K562 (cell line): ENCODE data around the gene STYXL1. TPM values are rescaled to one million over a fixed set of nuclear protein-coding genes. Genes with fewer than 3 reads are reported as not detected.

Source experiments
- ATAC-seq: fragments of 200-7000 bp; cut with Tn5 transposase; 3 replicates; pipeline ENCODE4 v1.9.1; 2020; ENCODE audit warnings: moderate library complexity
- BruUV-seq: library from RNA; stranded (reverse); fragments of 400-500 nt; replicated peaks from 2 replicates; lab custom pipeline; 2021; lab: Mats Ljungman, UMichigan
- CTCF ChIA-PET: fragments of 300-600 bp; formaldehyde crosslinking; extraction: SDS; loops from one replicate; lab custom pipeline; 2021; ENCODE audit warnings: low intra/inter-chr PET ratio; lab: Yijun Ruan, JAX
- POLR2A ChIA-PET: fragments of 300-600, 350-650 bp; sonication (Branson Sonifier 250); formaldehyde crosslinking; extraction: SDS; loops from one replicate; lab custom pipeline; 2021; ENCODE audit warnings: antibody characterized with exemption, inconsistent platforms; lab: Yijun Ruan, JAX
- DNase-seq, 4 experiments: peaks; one replicate each; pipeline versions ENCODE4 v3.0.0 to v3.0.0-alpha.2; 2011 to 2018; ENCODE audit warnings: low spot score in 3 of 4, mixed read lengths in 3 of 4; ENCODE audit errors: extremely low read depth in 1 of 4
- FAIRE-seq: peaks from 2 replicates; lab custom pipeline; 2011; peaks lifted over from hg19 to GRCh38; lab: Jason Lieb, UNC
- H2AFZ ChIP-seq: 2 replicates; pipeline ENCODE4 v1.6.0; 2011; ENCODE audit warnings: low read depth, low read length, control low read depth, inconsistent platforms
- H3K27ac ChIP-seq: fragments of 200-600 bp; 3 replicates; pipeline ENCODE4 v1.8.0; 2011; ENCODE audit warnings: low read depth, mild to moderate bottlenecking, control low read depth, inconsistent platforms, low read length, moderate library complexity, mixed read lengths; ENCODE audit errors: extremely low read depth
- H3K27me3 ChIP-seq, 2 experiments: fragments of 300-600 bp in 1 of 2; 2 replicates in 1 of 2; 3 replicates in 1 of 2; pipeline versions ENCODE4 v1.6.0 to v1.8.0; 2011; ENCODE audit warnings: inconsistent platforms in 2 of 2, low read length in 2 of 2, mild to moderate bottlenecking in 1 of 2, mixed read lengths in 1 of 2, moderate library complexity in 1 of 2; ENCODE audit not compliant: control insufficient read depth in 2 of 2, insufficient read depth in 2 of 2
- H3K36me3 ChIP-seq: fragments of 300-600 bp; 3 replicates; pipeline ENCODE4 v1.8.0; 2011; ENCODE audit warnings: mild to moderate bottlenecking, low read length, inconsistent platforms; ENCODE audit not compliant: control insufficient read depth, insufficient read depth
- H3K4me1 ChIP-seq, 2 experiments: fragments of 200-600 bp in 1 of 2; replicated peaks in 1 of 2; 2 replicates in 1 of 2; 3 replicates in 1 of 2; pipeline versions ENCODE4 v1.5.1 to v1.8.0; 2011; ENCODE audit warnings: inconsistent platforms in 2 of 2, low read length in 2 of 2, mild to moderate bottlenecking in 1 of 2, mixed read lengths in 1 of 2, moderate library complexity in 1 of 2; ENCODE audit not compliant: control insufficient read depth in 2 of 2, insufficient read depth in 2 of 2
- H3K4me2 ChIP-seq: 2 replicates; pipeline ENCODE4 v1.6.1; 2011; ENCODE audit warnings: low read length, control low read depth, inconsistent platforms, mixed read lengths; ENCODE audit not compliant: insufficient read depth
- H3K4me3 ChIP-seq: fragments of 200-600 bp; sonication (generic), shearing (Covaris generic); 2 replicates; pipeline ENCODE4 v1.5.1; 2016; ENCODE audit warnings: control low read depth, inconsistent platforms
- H3K79me2 ChIP-seq: fragments of 200-600 bp; 3 replicates; pipeline ENCODE4 v1.8.0; 2011; ENCODE audit warnings: low read length, inconsistent platforms; ENCODE audit not compliant: control insufficient read depth, insufficient read depth
- H3K9ac ChIP-seq, 2 experiments: 2 replicates each; pipeline versions ENCODE4 v1.6.0 to v1.6.1; 2011; ENCODE audit warnings: low read depth in 2 of 2, low read length in 2 of 2, control low read depth in 1 of 2, inconsistent platforms in 1 of 2, mild to moderate bottlenecking in 1 of 2, mixed read lengths in 1 of 2; ENCODE audit not compliant: insufficient read depth in 1 of 2
- H3K9me1 ChIP-seq: one replicate; pipeline ENCODE4 v1.6.0; 2011; ENCODE audit warnings: inconsistent platforms, mild to moderate bottlenecking, low read length, moderate library complexity; ENCODE audit not compliant: control insufficient read depth, insufficient read depth
- H3K9me3 ChIP-seq: replicated peaks from 2 replicates; pipeline ENCODE4 v1.5.1; 2011; ENCODE audit warnings: low read depth, low read length, inconsistent platforms; ENCODE audit not compliant: control insufficient read depth, insufficient read depth
- H4K20me1 ChIP-seq: replicated peaks from 2 replicates; pipeline ENCODE4 v1.6.1; 2011; ENCODE audit warnings: low read length, inconsistent platforms, mixed read lengths; ENCODE audit not compliant: control insufficient read depth, insufficient read depth
- BHLHE40 ChIP-seq: IDR thresholded peaks from 2 replicates; pipeline ENCODE4 v1.6.1; 2011; ENCODE audit warnings: low read length, improper control_type of control experiment
- FOXP1 ChIP-seq: sonication (generic); formaldehyde crosslinking; IDR thresholded peaks from 2 replicates; pipeline ENCODE4 v1.8.0; 2022; ENCODE audit warnings: mild to moderate bottlenecking, missing genetic modification reagents
- HMGN3 ChIP-seq: IDR thresholded peaks from 2 replicates; pipeline ENCODE4 v1.6.1; 2011; ENCODE audit warnings: borderline replicate concordance, low read depth, mild to moderate bottlenecking, mixed read lengths, low read length; ENCODE audit not compliant: insufficient read length; ENCODE audit errors: extremely low read depth
- RFX5 ChIP-seq: IDR thresholded peaks from 2 replicates; pipeline ENCODE4 v1.6.1; 2011; ENCODE audit warnings: low read depth, mild to moderate bottlenecking, improper control_type of control experiment, low read length
- ZSCAN29 ChIP-seq: fragments of 450-650 bp; IDR thresholded peaks from 2 replicates; pipeline ENCODE4 v1.6.1; 2017
- WGBS: fragments of 100-300 bp; shearing (Covaris generic); methylation state at CpG from one replicate; pipeline ENCODE4 v1.1.6; 2016; ENCODE audit warnings: low coverage, mixed read lengths; ENCODE audit not compliant: insufficient coverage; ENCODE audit errors: missing lambda C conversion rate; 5-methylcytosine and 5-hydroxymethylcytosine counted together
- in situ Hi-C: fragments of 300-500 bp; cut with MboI; formaldehyde crosslinking; loops from 4 replicates; pipeline ENCODE4 v1.15.0; 2018; ENCODE audit warnings: inconsistent platforms, mixed read lengths
- intact Hi-C: fragments of 100-400 bp; cut with micrococcal nuclease; formaldehyde crosslinking; loops from 2 replicates; pipeline ENCODE4 v1.14.2; 2022
- polyA plus RNA-seq, 8 experiments: library from polyadenylated mRNA; depleted of rRNA in 4 of 8; stranded (reverse) in 5 of 8; unstranded in 3 of 8; fragments of >200 nt; fragmentation: Nextera tagmentation in 2 of 8; fragmentation: Illumina TruSeq in 1 of 8; extraction: Ambion mirVana in 2 of 8; extraction: Trizol in 1 of 8; gene quantifications; 2 replicates each; pipeline versions ENCODE4 v1.2.1 to v1.2.3, GENCODE V29; 2011 to 2014; ENCODE audit warnings: inconsistent platforms in 1 of 8, missing spikeins in 1 of 8
- total RNA-seq, 7 experiments: library from RNA; depleted of rRNA in 6 of 7; stranded (reverse); fragments of >200 nt in 6 of 7; fragmentation: Illumina TruSeq in 2 of 7; extraction: Trizol in 2 of 7; gene quantifications; 2 replicates each; pipeline versions ENCODE4 v1.2.1 to v1.2.3, GENCODE V29; 2011 to 2021; ENCODE audit warnings: low replicate concordance in 1 of 7
- TF ChIP-seq, protein P1 (sequence below): IDR thresholded peaks from 2 replicates; pipeline ENCODE4 v1.6.1; 2011; ENCODE audit warnings: borderline replicate concordance, low read depth, mild to moderate bottlenecking, moderate library complexity, low read length; ENCODE audit not compliant: insufficient read depth, poor library complexity, severe bottlenecking
- TF ChIP-seq, protein P2 (sequence below): sonication (generic); formaldehyde crosslinking; IDR thresholded peaks from 2 replicates; pipeline ENCODE4 v1.8.1; 2023; ENCODE audit warnings: mild to moderate bottlenecking, missing genetic modification reagents

Gene STYXL1
- total and polyA plus RNA-seq, 9 of the 15 experiments (the other 6 are each of a cell fraction or from before 2014, with no cell fraction given), result 36.5 to 97.2 (median 49.9) TPM

DNA sequence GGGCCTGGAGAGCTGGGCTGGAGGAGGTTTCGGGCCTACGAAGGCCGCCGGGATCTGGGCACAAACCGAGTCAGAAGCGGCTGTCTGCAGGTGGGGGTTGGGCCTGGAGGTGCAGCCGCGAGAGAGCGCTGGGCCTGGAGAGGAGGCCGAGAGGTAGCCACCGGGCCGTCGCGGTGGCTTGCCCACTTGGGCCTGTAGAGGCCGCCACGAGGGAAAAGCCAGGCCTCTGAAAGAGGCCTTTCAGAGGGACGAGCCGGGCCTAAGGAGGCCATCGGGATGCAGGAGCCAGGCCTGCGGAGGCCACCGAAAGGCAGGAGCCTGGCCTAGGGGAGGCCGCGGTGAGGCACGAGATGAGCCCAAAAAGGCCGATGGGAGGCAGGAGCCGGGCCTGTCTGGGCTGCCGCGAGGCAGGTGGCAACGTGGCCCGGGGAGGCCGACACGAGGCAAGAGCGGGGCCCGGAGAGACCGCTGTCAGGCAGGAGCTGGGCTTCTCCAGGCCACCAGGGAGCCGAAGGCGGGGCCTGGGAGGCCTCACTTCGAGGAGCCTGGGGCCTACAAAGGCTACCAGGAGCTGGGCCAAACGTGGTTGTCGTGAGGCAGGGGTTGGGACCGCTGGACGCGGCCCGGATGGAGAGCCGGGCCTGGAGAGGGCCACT is 25.7 kb upstream of the STYXL1 start:
- WGBS, result 83% methylated on average over 41 of the region's 45 CpGs
- FAIRE-seq (no peak), ATAC-seq (peak; percentile 26; the same call in 2 of the 3 replicates), DNase-seq (peak in 1 of 4 experiments; percentile 10)
- Histone ChIP-seq H3K9me3 (no peaks in the 10 kb centered on the region; the same call in none of the 2 replicates), H3K4me1 (peaks cover 8 to 36% of the 10 kb centered on the region in 2 experiments), H2AFZ (no peak overlapping the region), H4K20me1 (no peaks in the 10 kb centered on the region), H3K27me3 (no peaks in the 10 kb centered on the region), H3K4me3 (no peak overlapping the region), H3K9me1 (no peaks in the 10 kb centered on the region), H3K79me2 (no peaks in the 10 kb centered on the region), H3K36me3 (no peaks in the 10 kb centered on the region), H3K27ac (no peak overlapping the region), H3K4me2 (no peak overlapping the region), H3K9ac (0 out of 4 replicates have a peak overlapping the region, but pooled peaks of 1 of the 2 experiments have one; percentile 26)
- in situ Hi-C loops (no loop called here), intact Hi-C loops (no loop called here)
- CTCF ChIA-PET, result no interaction called here
- POLR2A ChIA-PET, result interaction anchor here (0.6 to 1.3 kb wide), 3 partner anchors 9 to 26 kb away, joined by 3 to 4 read pairs (median 3); partner anchors contain the start of genes MDH2 and STYXL1
- peak; percentile 15 for TF ChIP-seq HMGN3
- TF ChIP-seq FOXP1, result no peak
- TF ChIP-seq, protein P1, sequence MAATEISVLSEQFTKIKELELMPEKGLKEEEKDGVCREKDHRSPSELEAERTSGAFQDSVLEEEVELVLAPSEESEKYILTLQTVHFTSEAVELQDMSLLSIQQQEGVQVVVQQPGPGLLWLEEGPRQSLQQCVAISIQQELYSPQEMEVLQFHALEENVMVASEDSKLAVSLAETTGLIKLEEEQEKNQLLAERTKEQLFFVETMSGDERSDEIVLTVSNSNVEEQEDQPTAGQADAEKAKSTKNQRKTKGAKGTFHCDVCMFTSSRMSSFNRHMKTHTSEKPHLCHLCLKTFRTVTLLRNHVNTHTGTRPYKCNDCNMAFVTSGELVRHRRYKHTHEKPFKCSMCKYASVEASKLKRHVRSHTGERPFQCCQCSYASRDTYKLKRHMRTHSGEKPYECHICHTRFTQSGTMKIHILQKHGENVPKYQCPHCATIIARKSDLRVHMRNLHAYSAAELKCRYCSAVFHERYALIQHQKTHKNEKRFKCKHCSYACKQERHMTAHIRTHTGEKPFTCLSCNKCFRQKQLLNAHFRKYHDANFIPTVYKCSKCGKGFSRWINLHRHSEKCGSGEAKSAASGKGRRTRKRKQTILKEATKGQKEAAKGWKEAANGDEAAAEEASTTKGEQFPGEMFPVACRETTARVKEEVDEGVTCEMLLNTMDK, result peak; percentile 32
- no peak for TF ChIP-seq BHLHE40
- TF ChIP-seq, protein P2, sequence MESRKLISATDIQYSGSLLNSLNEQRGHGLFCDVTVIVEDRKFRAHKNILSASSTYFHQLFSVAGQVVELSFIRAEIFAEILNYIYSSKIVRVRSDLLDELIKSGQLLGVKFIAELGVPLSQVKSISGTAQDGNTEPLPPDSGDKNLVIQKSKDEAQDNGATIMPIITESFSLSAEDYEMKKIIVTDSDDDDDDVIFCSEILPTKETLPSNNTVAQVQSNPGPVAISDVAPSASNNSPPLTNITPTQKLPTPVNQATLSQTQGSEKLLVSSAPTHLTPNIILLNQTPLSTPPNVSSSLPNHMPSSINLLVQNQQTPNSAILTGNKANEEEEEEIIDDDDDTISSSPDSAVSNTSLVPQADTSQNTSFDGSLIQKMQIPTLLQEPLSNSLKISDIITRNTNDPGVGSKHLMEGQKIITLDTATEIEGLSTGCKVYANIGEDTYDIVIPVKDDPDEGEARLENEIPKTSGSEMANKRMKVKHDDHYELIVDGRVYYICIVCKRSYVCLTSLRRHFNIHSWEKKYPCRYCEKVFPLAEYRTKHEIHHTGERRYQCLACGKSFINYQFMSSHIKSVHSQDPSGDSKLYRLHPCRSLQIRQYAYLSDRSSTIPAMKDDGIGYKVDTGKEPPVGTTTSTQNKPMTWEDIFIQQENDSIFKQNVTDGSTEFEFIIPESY (CRISPR knock-in tag), result peak; percentile 99
- TF ChIP-seq RFX5, result no peak
- TF ChIP-seq ZSCAN29, result no peak
- BruUV-seq, result no TSS peak
